Subcutaneous adipose tissue (tissue), 4 donors: ENCODE data around the gene ANKRD30B. TPM values are rescaled to one million over a fixed set of nuclear protein-coding genes. Genes with fewer than 3 reads are reported as not detected.

Source experiments
- total RNA-seq, 4 donors: library from RNA; depleted of rRNA; stranded (reverse); fragments of >200 nt; gene quantifications; one replicate each; pipeline ENCODE4 v1.1.0, GENCODE V29; 2016
- TF ChIP-seq, protein P1 (sequence below): fragments of 450-650 bp; IDR thresholded peaks from one replicate; pipeline ENCODE4 v1.5.1; 2016; ENCODE audit warnings: low read depth, mild to moderate bottlenecking, control low read depth, antibody characterized with exemption, moderate library complexity

Gene ANKRD30B, protein sequence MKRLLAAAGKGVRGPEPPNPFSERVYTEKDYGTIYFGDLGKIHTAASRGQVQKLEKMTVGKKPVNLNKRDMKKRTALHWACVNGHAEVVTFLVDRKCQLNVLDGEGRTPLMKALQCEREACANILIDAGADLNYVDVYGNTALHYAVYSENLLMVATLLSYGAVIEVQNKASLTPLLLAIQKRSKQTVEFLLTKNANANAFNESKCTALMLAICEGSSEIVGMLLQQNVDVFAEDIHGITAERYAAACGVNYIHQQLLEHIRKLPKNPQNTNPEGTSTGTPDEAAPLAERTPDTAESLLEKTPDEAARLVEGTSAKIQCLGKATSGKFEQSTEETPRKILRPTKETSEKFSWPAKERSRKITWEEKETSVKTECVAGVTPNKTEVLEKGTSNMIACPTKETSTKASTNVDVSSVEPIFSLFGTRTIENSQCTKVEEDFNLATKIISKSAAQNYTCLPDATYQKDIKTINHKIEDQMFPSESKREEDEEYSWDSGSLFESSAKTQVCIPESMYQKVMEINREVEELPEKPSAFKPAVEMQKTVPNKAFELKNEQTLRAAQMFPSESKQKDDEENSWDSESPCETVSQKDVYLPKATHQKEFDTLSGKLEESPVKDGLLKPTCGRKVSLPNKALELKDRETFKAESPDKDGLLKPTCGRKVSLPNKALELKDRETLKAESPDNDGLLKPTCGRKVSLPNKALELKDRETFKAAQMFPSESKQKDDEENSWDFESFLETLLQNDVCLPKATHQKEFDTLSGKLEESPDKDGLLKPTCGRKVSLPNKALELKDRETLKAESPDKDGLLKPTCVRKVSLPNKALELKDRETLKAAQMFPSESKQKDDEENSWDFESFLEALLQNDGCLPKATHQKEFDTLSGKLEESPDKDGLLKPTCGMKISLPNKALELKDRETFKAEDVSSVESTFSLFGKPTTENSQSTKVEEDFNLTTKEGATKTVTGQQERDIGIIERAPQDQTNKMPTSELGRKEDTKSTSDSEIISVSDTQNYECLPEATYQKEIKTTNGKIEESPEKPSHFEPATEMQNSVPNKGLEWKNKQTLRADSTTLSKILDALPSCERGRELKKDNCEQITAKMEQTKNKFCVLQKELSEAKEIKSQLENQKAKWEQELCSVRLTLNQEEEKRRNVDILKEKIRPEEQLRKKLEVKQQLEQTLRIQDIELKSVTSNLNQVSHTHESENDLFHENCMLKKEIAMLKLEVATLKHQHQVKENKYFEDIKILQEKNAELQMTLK (N-terminal part only)
- total RNA-seq, result under 1 TPM in 2 of 4 donors, not detected in 2; 0.22 to 0.49 TPM

DNA sequence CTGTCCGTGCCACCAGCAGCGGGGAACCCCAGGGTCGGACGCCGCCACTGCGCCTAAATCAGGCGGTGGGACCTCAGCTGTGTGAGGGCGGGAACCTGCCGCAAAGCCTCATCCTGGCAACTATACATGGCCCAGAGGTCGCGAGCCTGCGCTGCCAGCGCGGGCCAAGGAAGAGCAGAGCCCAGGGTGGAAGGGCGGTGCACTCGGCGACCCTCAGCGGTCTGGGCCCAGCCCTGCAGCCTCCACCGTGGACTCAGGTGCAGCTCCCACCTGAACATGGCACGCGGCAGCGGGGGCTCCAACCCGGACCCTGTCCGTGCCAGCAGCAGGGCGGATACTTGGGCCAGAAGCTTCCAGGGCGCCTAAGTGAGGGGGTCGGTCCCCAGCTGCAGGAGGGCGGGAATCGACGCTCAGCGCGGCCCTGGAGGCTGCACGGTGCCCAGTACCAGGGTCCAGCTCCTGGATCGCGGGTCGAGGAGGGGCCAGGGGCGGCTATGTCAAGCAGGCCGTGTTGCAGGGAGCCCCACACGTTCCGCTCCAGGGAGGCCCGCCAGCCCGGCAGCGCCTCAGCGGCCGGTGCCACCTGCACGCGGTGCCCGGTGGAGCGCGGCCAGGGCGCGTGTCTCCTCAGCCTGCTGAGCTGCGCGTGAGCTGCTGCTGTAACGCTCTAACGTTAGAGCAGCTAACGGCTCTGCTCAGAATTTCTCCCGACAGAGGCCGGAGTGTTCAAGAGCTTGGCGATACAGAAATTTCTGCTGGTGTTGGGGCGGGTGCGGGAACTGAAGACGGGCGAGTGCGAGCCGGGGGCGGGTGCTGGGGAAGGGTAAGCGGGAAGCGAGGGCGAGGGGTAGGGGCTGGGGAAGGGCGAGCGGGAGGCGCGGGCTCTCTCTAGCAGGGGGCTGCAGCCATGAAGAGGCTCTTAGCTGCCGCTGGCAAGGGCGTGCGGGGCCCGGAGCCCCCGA is at the start of gene ANKRD30B:
Gene ANKRD30B (plus strand): TSS at position 660 of the 962 bp plus-strand sequence. CDS start 248 bp downstream, at position 908.
- TF ChIP-seq, protein P1, sequence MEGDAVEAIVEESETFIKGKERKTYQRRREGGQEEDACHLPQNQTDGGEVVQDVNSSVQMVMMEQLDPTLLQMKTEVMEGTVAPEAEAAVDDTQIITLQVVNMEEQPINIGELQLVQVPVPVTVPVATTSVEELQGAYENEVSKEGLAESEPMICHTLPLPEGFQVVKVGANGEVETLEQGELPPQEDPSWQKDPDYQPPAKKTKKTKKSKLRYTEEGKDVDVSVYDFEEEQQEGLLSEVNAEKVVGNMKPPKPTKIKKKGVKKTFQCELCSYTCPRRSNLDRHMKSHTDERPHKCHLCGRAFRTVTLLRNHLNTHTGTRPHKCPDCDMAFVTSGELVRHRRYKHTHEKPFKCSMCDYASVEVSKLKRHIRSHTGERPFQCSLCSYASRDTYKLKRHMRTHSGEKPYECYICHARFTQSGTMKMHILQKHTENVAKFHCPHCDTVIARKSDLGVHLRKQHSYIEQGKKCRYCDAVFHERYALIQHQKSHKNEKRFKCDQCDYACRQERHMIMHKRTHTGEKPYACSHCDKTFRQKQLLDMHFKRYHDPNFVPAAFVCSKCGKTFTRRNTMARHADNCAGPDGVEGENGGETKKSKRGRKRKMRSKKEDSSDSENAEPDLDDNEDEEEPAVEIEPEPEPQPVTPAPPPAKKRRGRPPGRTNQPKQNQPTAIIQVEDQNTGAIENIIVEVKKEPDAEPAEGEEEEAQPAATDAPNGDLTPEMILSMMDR, result no peak

DNA sequence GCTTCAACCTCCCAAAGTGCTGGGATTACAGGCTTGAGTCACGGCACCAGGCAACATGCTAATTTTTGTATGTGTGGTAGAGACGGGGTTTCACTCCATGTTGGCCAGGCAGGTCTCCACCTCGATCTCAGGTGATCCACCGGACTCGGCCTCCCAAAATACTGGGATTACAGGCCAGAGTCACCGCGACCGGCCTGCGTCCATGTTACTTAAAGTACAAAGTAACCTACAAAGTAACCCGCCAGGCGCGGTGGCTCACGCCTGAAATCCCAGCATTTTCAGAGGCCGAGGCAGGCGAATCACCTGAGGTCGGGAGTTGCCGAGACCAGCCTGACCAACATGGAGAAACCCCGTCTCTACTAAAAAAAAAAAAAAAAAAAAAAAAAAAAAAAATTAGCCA is 1.1 kb upstream of the ANKRD30B start:
- TF ChIP-seq, protein P1, result no peak

DNA sequence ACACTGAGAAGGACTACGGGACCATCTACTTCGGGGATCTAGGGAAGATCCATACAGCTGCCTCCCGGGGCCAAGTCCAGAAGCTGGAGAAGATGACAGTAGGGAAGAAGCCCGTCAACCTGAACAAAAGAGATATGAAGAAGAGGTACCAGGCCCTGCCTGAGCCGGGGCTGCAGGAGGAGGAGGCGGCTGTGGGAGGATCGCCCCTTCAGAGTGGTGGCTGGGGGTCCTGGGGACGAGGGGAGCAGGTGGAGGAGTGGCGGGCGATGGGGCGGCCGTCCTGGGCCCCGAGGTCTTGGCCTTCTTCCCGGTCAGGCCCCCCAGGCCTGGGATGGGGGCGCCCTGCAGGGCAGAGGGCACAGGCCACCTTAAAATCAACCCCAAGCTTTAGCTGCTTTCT is 524 bp downstream of the ANKRD30B start:
- TF ChIP-seq, protein P1, result no peak

DNA sequence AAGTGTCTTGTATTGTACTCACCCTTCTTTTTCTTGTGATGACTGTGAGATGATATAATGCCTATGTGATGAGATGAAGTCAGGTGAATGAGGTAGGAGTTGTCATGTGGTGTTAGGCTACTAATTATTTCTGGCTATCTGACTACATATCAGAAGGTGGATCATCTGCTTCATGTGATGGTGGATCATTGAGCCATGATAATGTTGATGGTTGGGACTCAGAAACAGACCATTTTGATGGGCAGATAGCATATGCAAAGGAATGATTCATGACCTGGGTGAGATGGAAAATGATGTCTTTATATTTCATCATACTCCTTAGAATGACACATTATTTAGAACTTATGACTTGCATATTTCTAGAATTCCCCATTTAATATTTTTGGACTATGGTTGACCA is 19.5 kb downstream of the ANKRD30B start:
- TF ChIP-seq, protein P1, result no peak

DNA sequence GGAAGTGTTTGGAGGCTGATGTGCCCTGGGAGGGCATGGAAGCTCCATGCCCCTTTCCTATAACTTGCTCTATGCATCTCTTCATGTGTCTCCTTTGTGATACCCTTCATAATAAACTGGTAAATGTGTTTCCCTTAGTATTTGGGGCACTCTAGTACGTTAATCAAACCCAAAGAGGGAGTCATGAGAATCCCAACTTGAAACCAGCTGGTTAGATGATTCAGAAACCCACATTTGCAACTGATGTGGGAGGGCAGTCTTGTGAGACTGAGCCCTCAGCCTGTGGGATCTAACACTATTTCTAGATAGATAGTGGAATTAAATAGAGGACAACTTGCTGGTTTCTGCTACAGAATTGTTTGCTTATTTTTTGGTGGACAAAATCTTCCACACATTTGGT is 20.3 kb downstream of the ANKRD30B start:
- TF ChIP-seq, protein P1, result no peak

DNA sequence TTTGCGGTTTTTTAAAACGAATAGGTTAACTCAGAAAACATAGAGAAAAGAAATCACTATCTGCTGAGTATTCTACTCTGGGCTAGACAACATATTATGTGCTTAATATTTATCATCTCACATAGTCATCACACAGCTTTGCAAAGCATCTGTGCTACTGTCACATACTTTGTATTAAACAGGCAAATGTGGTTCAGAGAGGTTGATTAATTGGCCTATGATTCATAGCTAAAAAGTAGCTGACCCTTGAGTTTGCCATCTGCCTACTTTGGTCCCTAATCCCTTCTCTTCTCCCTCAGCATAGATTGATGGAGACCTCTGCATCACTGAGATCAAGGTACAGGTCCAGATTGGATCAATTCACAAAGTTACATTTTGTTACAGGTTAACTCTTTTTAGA is 21.4 kb downstream of the ANKRD30B start:
- TF ChIP-seq, protein P1, result no peak
